ENCODE data around the gene RFC3.

Gene RFC3

DNA sequence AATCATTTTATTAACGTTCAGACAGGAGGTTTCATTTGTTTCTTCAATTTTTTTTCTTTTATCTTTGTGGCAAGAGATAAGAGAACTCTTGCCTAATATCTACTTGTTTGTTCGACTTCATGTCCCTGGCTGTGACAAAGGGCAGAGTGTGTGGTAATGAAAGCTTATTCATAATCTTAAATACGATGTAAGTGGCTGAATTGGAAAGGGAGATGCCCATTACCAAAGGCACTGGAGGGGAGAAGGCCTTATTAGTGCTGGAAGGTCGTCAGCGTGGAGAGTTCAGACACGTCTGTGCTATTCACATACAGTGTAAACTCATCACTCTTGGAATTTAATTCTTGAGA, 54.0 kb downstream of the RFC3 start:
- no peak overlapping the region for H3K9ac ChIP-seq (ENCODE audit: low read depth, low read length)
- H3K27ac ChIP-seq (ENCODE audit: low read length) = no peak overlapping the region
- no peak for TF ChIP-seq EZH2 (IDR thresholded peaks at IDR 0.05; ENCODE audit: borderline replicate concordance, low read depth, low read length, severe bottlenecking)
- TF ChIP-seq, protein P1, sequence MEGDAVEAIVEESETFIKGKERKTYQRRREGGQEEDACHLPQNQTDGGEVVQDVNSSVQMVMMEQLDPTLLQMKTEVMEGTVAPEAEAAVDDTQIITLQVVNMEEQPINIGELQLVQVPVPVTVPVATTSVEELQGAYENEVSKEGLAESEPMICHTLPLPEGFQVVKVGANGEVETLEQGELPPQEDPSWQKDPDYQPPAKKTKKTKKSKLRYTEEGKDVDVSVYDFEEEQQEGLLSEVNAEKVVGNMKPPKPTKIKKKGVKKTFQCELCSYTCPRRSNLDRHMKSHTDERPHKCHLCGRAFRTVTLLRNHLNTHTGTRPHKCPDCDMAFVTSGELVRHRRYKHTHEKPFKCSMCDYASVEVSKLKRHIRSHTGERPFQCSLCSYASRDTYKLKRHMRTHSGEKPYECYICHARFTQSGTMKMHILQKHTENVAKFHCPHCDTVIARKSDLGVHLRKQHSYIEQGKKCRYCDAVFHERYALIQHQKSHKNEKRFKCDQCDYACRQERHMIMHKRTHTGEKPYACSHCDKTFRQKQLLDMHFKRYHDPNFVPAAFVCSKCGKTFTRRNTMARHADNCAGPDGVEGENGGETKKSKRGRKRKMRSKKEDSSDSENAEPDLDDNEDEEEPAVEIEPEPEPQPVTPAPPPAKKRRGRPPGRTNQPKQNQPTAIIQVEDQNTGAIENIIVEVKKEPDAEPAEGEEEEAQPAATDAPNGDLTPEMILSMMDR (IDR thresholded peaks at IDR 0.05; ENCODE audit: borderline replicate concordance, extremely low read depth, low read length, poor library complexity, severe bottlenecking) = no peak
- no peaks in the 10 kb centered on the region for H3K36me3 ChIP-seq (ENCODE audit: insufficient read depth, low read length)
- H2AFZ ChIP-seq (ENCODE audit: low read depth, low read length) = no peak overlapping the region
- H3K9me3 ChIP-seq (ENCODE audit: insufficient read depth, low read length, severe bottlenecking) = no peaks in the 10 kb centered on the region
- no peaks in the 10 kb centered on the region for H3K79me2 ChIP-seq (ENCODE audit: insufficient read depth, low read length)
- no peaks in the 10 kb centered on the region for H3K4me1 ChIP-seq (ENCODE audit: insufficient read depth, low read length)
- H3K4me2 ChIP-seq (ENCODE audit: insufficient read depth, low read length) = no peak overlapping the region
- ATAC-seq (ENCODE audit: insufficient read depth, low read depth) = no peak
- H3K4me3 ChIP-seq (ENCODE audit: low read depth in 1 of 2, low read length in 2 of 2) = no peak overlapping the region
- DNase-seq = no peak
- no peaks in the 10 kb centered on the region for H4K20me1 ChIP-seq (ENCODE audit: insufficient read depth, low read length)
- no peaks in the 10 kb centered on the region for H3K27me3 ChIP-seq (ENCODE audit: insufficient read depth, low read length, poor library complexity)

DNA sequence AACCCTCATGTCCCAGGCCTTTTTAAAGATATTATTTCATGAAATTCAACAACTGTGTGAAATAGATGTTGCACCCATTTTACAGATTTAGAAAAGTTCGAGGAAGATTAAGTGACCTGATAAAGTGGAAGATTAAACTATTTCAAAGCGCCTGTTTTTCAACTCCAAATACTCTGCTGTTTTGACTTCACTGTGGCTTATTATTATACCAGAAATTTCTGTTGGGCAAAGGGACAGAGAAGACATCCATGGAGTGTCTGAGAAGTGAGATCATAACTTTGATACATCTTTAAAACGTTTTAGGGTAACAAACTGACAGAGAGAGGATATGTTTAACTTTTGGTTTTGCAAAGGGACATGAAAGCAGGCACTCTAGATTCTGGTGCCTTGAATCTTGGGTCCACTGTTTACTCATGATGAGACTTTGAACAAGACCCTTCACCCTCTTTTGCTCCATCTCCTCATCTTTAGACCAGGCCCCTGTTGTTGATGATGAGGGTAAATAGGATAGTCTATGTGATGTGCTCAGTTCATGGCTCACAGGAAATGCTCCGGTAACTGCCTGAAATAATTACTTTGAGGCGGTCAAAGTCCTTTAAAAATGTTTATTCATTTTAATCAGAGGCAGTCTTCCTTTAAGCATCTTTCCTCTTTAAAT, 55.4 kb downstream of the RFC3 start:
- no peak for DNase-seq
- H3K9me3 ChIP-seq (ENCODE audit: insufficient read depth, low read length, severe bottlenecking) = no peaks in the 10 kb centered on the region
- no peaks in the 10 kb centered on the region for H3K27me3 ChIP-seq (ENCODE audit: insufficient read depth, low read length, poor library complexity)
- H3K79me2 ChIP-seq (ENCODE audit: insufficient read depth, low read length) = no peaks in the 10 kb centered on the region
- H4K20me1 ChIP-seq (ENCODE audit: insufficient read depth, low read length) = no peaks in the 10 kb centered on the region
- ATAC-seq (ENCODE audit: insufficient read depth, low read depth) = no peak
- H3K4me1 ChIP-seq (ENCODE audit: insufficient read depth, low read length) = no peaks in the 10 kb centered on the region
- H3K9ac ChIP-seq (ENCODE audit: low read depth, low read length) = no peak overlapping the region
- no peak overlapping the region for H3K4me2 ChIP-seq (ENCODE audit: insufficient read depth, low read length)
- H3K27ac ChIP-seq (ENCODE audit: low read length) = no peak overlapping the region
- no peaks in the 10 kb centered on the region for H3K36me3 ChIP-seq (ENCODE audit: insufficient read depth, low read length)
- H2AFZ ChIP-seq (ENCODE audit: low read depth, low read length) = no peak overlapping the region
- no peak overlapping the region for H3K4me3 ChIP-seq (ENCODE audit: low read depth in 1 of 2, low read length in 2 of 2)
- TF ChIP-seq, protein P1 (IDR thresholded peaks at IDR 0.05; ENCODE audit: borderline replicate concordance, extremely low read depth, low read length, poor library complexity, severe bottlenecking) = no peak
- no peak for TF ChIP-seq EZH2 (IDR thresholded peaks at IDR 0.05; ENCODE audit: borderline replicate concordance, low read depth, low read length, severe bottlenecking)

DNA sequence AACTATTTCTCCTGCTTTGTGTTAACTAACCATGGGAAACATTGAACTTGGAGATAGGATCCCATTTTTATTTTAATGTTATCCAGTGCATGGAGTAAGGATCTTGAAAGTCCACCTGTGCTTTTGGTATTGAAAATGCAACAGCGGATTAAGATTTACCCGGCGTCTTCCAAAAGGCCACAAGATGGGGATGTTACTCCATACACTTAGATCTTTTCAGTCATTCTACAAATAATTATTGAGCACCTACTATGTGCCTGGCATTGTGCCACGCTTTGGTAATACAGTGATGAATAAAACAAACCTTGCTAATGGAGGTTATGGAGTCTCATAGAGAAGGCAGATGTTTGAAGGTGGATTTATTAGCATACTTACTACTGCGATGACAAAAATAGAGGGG, 56.9 kb downstream of the RFC3 start:
- H3K9me3 ChIP-seq (ENCODE audit: insufficient read depth, low read length, severe bottlenecking) = no peaks in the 10 kb centered on the region
- H3K36me3 ChIP-seq (ENCODE audit: insufficient read depth, low read length) = no peaks in the 10 kb centered on the region
- ATAC-seq (ENCODE audit: insufficient read depth, low read depth) (no peak), DNase-seq (no peak)
- no peak overlapping the region for H3K9ac ChIP-seq (ENCODE audit: low read depth, low read length)
- H3K79me2 ChIP-seq (ENCODE audit: insufficient read depth, low read length) = no peaks in the 10 kb centered on the region
- no peaks in the 10 kb centered on the region for H3K27me3 ChIP-seq (ENCODE audit: insufficient read depth, low read length, poor library complexity)
- no peak overlapping the region for H3K4me2 ChIP-seq (ENCODE audit: insufficient read depth, low read length)
- H2AFZ ChIP-seq (ENCODE audit: low read depth, low read length) = no peak overlapping the region
- no peaks in the 10 kb centered on the region for H4K20me1 ChIP-seq (ENCODE audit: insufficient read depth, low read length)
- TF ChIP-seq, protein P1 (IDR thresholded peaks at IDR 0.05; ENCODE audit: borderline replicate concordance, extremely low read depth, low read length, poor library complexity, severe bottlenecking) = no peak
- no peak for TF ChIP-seq EZH2 (IDR thresholded peaks at IDR 0.05; ENCODE audit: borderline replicate concordance, low read depth, low read length, severe bottlenecking)
- no peak overlapping the region for H3K27ac ChIP-seq (ENCODE audit: low read length)
- no peaks in the 10 kb centered on the region for H3K4me1 ChIP-seq (ENCODE audit: insufficient read depth, low read length)
- H3K4me3 ChIP-seq (ENCODE audit: low read depth in 1 of 2, low read length in 2 of 2) = no peak overlapping the region
